HL-60 (cell line): ENCODE measurements around the gene KCTD8.

Experiments
- DNase-seq, 2 experiments: peaks; one replicate each; pipeline ENCODE4 v3.0.0-alpha.2; 2010 to 2020; ENCODE audit warnings: low read depth in 1 of 2, low spot score in 1 of 2
- H3K27ac ChIP-seq: fragments of 250-450 bp; sonication (Bioruptor Pico); replicated peaks from 2 replicates; pipeline ENCODE4 v1.5.1; 2020; ENCODE audit warnings: mild to moderate bottlenecking, moderate library complexity
- H3K27me3 ChIP-seq: fragments of 250-450 bp; sonication (Bioruptor Pico); 2 replicates; pipeline ENCODE4 v1.5.1; 2021; ENCODE audit warnings: mild to moderate bottlenecking, moderate library complexity; ENCODE audit not compliant: insufficient read depth, poor library complexity, severe bottlenecking
- H3K4me3 ChIP-seq: replicated peaks from 2 replicates; pipeline ENCODE4 v1.5.1; 2011; ENCODE audit warnings: mild to moderate bottlenecking, control low read depth, low read length; ENCODE audit not compliant: insufficient read depth
- GABPA ChIP-seq: IDR thresholded peaks from 2 replicates; pipeline ENCODE4 v1.6.1; 2012; ENCODE audit warnings: low read depth
- POLR2AphosphoS5 ChIP-seq: IDR thresholded peaks from 2 replicates; pipeline ENCODE4 v1.6.1; 2012; ENCODE audit warnings: low read depth
- SPI1 ChIP-seq: IDR thresholded peaks from 2 replicates; pipeline ENCODE4 v1.6.1; 2012; ENCODE audit warnings: low read depth, mild to moderate bottlenecking, borderline replicate concordance
- TF ChIP-seq, protein P1 (sequence below): IDR thresholded peaks from 2 replicates; pipeline ENCODE4 v1.6.1; 2012; ENCODE audit warnings: low read depth; ENCODE audit not compliant: insufficient replicate concordance
- TF ChIP-seq, protein P2 (sequence below): IDR thresholded peaks from one replicate; pipeline ENCODE4 v1.5.1; 2011; ENCODE audit warnings: low read length, control low read depth, inconsistent platforms; ENCODE audit not compliant: insufficient read depth

The KCTD8 gene

DNA sequence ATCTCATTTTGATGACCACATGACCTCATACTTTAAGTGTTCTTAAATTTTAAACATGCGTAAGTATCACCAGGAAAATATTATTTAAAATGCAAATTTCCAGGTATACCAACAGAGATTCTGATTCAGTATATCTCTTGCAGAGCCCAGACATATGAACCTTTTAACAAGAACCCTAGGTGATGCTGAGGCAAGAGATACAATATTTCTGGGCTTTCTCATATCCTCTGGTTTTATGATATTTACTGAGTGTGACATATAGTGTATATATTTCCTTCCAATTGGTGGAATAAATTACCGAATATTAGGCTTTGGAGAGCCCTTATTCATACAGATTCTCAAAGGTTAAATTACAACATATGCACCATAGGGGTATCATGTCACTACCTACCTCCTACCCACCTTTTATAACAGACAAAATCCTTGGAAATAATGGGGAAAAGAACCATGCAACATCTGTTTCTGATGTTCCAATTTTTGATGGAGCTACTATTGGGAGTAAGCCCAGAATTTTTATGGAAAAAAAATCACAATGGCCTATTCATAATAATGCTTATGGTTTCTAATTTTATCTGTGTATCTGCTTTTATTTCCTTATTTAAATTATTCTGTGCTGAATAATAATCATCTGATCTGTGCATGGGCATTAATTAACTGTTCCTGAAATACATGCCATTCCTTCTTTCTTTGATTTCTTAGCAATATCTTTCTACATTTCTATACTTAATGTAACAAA is 27.1 kb downstream of the KCTD8 start:
- no peaks in the 10 kb centered on the region for H3K27me3 ChIP-seq
- TF ChIP-seq SPI1: no peak
- no peak overlapping the region for H3K4me3 ChIP-seq
- no peak for DNase-seq
- no peak overlapping the region for H3K27ac ChIP-seq

DNA sequence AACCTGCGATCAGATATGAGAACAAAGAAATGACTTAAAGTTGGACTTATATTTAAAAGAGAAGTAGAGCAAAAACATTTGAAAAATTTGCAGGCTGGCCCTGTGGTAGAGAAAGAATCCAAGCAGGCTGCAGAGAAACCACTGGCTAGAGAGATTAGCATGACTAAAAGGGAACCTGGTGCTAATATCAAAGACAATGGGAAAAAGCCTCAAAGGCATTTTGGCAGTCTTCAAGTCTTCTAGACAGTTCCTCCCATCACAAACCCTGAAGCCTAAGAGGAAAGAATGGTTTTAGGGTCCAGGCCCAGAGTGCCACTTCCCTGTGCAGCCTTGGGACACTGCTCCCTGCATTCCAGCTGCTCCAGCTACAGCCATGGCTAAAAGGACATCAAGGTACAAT is 33.4 kb downstream of the KCTD8 start:
- Histone ChIP-seq H3K4me3 (no peak overlapping the region), H3K27ac (no peak overlapping the region), H3K27me3 (no peaks in the 10 kb centered on the region)
- TF ChIP-seq, protein P1, sequence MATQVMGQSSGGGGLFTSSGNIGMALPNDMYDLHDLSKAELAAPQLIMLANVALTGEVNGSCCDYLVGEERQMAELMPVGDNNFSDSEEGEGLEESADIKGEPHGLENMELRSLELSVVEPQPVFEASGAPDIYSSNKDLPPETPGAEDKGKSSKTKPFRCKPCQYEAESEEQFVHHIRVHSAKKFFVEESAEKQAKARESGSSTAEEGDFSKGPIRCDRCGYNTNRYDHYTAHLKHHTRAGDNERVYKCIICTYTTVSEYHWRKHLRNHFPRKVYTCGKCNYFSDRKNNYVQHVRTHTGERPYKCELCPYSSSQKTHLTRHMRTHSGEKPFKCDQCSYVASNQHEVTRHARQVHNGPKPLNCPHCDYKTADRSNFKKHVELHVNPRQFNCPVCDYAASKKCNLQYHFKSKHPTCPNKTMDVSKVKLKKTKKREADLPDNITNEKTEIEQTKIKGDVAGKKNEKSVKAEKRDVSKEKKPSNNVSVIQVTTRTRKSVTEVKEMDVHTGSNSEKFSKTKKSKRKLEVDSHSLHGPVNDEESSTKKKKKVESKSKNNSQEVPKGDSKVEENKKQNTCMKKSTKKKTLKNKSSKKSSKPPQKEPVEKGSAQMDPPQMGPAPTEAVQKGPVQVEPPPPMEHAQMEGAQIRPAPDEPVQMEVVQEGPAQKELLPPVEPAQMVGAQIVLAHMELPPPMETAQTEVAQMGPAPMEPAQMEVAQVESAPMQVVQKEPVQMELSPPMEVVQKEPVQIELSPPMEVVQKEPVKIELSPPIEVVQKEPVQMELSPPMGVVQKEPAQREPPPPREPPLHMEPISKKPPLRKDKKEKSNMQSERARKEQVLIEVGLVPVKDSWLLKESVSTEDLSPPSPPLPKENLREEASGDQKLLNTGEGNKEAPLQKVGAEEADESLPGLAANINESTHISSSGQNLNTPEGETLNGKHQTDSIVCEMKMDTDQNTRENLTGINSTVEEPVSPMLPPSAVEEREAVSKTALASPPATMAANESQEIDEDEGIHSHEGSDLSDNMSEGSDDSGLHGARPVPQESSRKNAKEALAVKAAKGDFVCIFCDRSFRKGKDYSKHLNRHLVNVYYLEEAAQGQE: no peak
- TF ChIP-seq POLR2AphosphoS5 (no peak), SPI1 (no peak), GABPA (no peak)
- TF ChIP-seq, protein P2, sequence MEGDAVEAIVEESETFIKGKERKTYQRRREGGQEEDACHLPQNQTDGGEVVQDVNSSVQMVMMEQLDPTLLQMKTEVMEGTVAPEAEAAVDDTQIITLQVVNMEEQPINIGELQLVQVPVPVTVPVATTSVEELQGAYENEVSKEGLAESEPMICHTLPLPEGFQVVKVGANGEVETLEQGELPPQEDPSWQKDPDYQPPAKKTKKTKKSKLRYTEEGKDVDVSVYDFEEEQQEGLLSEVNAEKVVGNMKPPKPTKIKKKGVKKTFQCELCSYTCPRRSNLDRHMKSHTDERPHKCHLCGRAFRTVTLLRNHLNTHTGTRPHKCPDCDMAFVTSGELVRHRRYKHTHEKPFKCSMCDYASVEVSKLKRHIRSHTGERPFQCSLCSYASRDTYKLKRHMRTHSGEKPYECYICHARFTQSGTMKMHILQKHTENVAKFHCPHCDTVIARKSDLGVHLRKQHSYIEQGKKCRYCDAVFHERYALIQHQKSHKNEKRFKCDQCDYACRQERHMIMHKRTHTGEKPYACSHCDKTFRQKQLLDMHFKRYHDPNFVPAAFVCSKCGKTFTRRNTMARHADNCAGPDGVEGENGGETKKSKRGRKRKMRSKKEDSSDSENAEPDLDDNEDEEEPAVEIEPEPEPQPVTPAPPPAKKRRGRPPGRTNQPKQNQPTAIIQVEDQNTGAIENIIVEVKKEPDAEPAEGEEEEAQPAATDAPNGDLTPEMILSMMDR: no peak
- DNase-seq: no peak

DNA sequence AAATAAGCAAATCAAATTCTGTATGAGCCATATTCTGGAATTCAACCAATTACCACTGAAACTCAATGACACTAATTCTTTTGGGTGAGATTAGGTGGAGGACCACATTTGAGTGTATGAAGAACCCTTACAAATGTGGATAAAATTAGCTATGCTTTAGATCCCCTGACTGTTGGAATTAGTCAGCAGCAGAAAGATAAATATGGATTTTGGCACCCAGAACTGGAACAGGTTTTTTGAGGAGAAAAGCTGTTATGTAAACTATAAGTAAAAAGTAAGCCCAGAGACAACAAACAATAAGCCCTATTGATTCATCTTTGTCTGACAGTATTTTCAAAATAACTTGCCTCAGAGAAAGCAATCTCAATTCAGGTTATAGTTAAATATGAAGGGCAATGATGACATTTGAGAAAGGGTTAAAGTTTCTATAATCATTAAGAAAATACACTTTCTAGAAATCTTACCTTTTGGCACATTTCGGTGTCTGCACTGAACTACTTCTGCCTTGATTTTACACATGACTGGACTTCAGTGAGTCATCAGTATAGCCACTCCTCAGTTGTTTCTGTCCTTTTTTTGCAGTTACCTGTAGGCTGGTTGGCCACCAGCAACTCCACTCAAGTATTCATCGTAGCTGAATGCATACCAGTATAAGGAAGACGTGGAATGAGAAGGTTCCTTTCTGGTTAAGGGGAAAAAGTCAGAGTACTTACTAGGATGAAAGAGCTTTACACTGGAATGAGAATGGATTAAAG is 80.0 kb downstream of the KCTD8 start:
- no peak overlapping the region for H3K4me3 ChIP-seq
- TF ChIP-seq GABPA (no peak), POLR2AphosphoS5 (no peak), SPI1 (no peak)
- TF ChIP-seq, protein P2: no peak
- TF ChIP-seq, protein P1: no peak
- no peaks in the 10 kb centered on the region for H3K27me3 ChIP-seq
- no peak for DNase-seq
- no peak overlapping the region for H3K27ac ChIP-seq

DNA sequence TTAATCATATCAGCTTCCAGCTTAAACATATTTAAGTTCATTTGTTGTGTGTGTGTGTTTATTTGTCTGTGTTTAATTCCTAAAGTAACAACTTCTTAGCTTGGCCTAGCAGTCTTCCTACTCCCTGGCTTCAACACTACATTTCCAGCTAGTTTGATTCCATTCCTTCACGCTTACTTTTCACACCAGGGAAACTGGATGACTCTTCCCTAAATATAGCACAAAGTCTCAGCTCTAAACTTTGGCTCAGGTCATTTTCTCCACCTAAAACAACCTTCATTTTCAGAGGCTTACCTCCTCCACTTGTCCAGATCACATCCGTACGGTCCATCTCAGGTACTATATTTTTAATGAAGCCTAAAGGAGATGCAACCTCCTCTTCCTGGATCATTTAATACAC is 94.4 kb downstream of the KCTD8 start:
- no peak overlapping the region for H3K4me3 ChIP-seq
- TF ChIP-seq, protein P2: no peak
- no peak for TF ChIP-seq POLR2AphosphoS5
- no peak for TF ChIP-seq SPI1
- TF ChIP-seq GABPA: no peak
- TF ChIP-seq, protein P1: no peak
- H3K27ac ChIP-seq: no peak overlapping the region
- no peak for DNase-seq
- no peaks in the 10 kb centered on the region for H3K27me3 ChIP-seq
